HG03280 (cell line): ENCODE data around the gene POLR2L.
A peak's percentile ranks its signal among the peaks of the same experiment; 100 is the strongest.

Source experiments
- ATAC-seq: cut with Tn5 transposase; IDR thresholded peaks from one replicate; pipeline ENCODE4 v1.9.1; 2021; ENCODE audit warnings: mild to moderate bottlenecking, moderate library complexity; ENCODE audit not compliant: unreplicated experiment

The POLR2L gene

DNA sequence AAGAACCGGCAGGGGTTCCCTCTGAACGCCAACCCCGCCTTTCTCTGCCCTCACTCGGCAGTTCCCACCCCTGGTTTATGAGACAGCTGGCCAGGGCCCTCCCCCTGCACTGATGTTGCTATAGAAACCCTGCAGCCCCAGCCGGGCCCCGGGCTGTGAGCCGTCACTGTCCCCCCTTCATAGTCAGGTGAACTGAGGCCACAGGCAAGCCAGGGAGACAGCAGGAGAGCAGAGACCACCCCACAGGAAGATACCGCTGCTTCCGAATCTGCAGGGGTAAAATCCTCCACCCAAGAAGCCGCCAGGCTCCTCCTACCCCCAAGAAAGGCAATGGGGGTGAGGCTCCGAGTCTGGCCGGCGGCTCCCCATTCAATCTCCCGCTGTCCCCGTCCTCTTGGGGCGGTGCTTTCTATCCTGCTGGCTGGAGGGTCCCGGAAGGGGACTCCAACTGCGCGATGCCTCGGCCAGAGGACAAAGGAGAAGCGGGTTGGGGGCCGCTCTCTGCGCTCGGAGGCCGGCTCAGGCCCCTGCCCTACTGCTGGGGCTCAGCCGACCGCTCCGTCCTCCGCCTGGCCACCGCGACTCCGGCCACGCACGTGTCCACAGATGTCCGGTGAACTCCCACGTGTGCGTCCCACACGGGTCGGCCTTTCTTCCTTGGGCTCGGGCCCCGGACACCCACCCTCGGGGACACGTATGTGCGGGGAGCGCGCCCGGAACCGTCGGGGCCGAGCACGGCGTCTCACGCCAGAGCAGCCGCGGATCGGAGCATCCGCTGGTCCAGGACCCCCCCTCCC, 44.8 kb downstream of the POLR2L start:
- ATAC-seq = peak; percentile 39

DNA sequence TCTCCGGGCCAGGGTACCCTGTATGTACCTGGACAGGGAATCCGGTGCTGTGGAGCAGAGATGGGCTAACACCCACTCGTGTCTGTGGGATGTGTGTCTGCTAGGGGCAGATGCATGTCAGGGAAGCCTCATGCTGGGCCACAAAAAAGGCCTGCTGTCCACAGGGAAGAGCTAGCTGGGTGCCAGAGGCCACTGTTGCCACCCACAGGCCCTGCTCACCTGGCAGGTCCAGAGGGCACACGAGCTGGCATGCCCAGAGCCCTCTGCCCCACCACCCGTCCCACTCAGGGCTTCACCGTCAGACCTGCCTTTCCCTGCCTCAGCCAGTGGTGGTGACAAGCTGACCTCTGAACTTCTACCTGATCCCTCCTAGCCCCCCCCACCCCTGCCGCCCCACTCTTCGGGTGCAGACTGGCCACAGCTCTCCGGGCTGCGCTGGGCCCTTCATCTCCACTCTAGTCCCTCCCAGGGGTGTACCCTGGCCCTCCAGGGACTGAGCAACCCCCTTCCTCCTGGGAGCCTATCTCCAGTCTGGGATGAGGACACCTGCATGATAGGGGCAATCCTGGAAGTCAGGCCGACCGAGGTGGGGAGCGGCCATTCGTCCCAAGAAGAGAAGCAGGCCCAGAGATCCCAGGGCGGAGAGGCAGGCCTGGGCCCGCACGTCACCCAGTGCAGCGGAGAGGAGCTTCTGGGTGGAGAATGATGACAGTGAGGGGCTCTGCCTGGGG, 45.6 kb downstream of the POLR2L start:
- no peak for ATAC-seq

DNA sequence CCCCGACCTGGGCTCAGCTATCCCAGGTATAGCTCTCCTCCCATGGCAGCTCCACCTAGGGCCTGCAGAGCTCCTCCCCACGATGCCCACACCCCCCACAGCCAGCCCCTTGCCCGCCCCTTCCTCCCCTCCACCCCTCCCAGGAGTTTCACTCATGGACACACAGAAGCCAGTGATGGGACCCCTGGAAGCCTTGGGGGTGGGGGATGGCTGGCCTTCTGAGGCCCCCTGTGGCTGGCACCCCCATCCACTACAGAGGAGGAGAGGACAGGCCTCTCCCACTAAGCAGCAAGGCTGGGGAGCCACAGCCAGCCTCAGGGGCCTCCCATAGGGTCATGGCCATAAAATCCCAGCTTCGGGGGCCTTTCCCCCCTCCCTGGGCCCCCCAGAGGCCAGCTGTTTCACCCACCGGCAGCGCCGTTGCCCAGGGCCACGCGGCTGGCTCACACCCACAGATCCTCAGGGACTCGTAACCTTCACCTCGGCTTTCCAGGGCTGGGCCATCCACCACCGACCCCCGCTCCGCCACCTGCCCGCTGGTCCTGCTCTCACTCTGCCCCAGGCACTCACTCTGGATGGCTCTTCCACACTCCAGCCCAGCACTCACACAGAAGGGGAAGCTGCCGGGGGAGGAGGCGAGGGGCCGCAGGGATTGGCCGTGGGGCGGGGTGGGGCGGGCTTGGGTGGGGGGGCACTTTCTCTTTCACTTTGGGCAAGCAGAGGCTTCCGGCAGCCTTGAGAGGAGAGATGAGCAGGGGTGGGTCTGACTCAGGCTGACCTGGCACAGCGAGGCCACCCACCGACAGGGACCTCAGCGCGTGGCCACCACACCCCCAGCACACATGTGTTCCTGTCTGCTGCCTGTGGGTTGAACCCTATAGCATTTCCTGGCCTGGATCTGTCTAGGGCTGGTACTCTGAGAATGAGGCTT, 46.4 kb downstream of the POLR2L start:
- peak; percentile 24 for ATAC-seq

DNA sequence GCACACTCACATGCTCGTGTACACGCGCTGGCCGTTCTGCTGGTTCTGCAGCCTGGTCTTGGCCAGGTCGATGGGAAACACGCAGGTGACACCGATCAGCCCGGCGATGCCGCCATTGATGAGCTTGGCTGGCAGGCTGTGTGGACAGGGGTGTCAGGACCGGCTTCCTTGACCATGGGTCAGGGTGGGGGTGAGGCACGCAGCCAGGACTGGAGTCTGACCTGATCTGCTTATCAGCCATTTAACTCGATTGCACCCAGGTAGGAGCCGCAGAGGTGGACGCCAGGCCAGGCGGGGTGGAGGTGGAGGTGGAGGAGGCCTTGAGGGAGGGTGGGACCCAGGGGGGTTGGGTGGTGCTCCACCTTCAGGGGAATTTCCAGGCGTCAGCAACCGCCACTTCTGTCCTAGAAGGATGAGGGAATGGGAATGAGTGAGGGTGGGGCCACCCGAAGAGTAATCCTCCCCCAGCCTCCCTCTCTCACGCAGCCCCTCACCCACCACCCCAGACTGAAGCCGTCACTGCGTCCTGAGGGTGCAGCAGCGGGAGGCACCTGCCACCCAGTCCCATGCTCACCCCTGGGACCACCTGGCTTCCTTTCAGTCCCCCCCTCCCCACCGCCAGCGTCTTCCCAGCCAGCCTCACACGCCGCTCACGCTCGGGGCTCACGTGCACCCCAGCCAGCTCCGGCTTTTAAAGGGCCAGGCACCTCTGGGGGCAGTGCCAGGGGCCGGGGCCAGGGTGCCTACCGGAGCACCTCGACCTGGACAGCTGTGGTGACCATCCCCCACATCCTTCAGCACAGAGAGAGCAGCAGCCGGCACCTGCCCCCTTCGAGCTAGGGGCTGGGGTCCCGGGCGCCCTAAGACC, 47.3 kb downstream of the POLR2L start:
- ATAC-seq = no peak

DNA sequence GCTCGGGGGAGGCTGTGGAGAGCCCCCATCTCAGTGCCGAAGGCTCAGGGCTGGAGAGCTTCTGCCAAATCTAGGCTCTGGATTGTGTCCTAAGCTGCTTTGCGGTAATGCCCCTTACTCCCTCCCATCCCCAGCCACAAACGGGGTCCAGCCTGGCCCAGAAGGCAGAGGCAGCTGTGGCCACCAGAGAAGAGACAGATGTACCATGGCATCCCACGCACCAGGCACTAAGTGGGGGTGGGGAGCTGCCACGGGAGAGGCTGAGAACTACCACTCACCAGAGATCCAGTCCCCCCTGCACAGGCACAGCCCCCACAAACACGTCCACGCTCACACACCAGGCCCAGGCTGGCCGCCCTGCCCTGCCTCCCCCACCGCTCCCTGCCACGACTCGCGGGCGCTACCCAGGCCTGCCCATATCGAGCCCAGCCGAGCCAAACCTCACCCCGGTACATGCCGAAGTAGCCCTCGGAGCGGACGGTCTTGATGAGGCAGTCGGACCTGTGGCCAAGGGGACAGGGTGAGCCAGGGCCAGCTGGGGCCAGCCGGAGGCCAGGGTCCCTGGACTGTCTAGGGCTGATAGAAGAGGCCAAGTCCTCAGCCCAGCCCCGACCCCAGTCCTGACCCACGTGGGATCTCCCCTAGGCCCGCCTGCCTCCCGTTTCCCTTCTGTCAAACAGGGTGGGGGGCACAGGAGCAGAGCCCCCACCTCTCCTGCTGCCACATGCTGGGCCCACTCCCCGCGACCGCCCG, 48.1 kb downstream of the POLR2L start:
- ATAC-seq = no peak

DNA sequence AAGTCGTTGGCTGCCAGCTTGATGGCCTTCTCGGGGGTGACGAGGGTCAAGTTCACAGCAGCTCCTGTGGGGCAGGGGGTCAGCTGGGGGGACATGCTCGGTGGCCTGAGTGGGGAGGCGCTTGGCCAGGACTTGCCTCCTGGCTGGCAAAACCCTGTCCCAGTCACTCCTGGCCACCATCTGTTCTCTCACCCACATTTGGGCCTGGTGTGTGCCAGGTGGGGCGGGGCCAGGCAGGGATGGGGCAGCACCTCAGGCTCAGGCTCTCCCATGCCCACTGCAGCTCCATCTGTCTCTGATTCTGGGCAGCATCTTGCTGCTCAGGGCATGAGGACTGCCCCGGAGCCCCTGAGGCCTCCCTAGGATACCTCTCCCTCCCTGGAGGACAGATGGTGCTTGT, 48.8 kb downstream of the POLR2L start:
- ATAC-seq = no peak

DNA sequence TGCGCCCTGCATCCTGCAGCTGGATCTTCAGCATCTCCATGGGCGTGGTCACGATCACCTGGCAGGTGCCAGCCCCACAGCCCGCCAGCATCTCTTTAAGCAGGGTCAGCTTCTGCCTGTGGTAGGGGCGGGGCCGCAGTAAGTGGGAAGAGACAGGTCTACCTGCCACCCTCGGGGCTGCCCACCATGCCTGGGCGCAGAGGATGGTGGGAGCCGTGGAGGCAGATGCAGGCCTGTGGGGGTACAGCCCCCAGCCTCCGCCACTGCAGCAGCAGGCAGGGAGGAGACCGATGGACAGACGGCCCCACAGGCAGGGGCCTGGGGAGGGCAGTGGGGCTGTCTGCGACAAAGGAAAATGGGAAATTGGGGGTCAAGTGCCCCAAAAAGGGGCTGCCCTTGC, 49.5 kb downstream of the POLR2L start:
- ATAC-seq = no peak

DNA sequence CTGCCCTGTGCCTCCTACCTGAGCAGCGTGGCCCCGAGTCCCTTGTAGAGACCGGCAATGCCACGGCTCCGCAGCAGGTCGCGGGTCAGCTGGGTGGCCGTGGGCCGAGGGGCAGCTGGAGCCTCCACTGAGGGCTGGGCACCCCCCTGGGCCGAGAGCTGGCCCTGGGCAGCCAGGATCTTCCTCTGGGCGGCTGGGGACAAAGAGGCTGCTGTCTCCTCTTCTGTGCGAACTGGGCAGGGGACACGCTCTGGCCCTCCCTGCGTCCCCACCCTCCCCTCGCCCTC, 49.9 kb downstream of the POLR2L start:
- no peak for ATAC-seq

DNA sequence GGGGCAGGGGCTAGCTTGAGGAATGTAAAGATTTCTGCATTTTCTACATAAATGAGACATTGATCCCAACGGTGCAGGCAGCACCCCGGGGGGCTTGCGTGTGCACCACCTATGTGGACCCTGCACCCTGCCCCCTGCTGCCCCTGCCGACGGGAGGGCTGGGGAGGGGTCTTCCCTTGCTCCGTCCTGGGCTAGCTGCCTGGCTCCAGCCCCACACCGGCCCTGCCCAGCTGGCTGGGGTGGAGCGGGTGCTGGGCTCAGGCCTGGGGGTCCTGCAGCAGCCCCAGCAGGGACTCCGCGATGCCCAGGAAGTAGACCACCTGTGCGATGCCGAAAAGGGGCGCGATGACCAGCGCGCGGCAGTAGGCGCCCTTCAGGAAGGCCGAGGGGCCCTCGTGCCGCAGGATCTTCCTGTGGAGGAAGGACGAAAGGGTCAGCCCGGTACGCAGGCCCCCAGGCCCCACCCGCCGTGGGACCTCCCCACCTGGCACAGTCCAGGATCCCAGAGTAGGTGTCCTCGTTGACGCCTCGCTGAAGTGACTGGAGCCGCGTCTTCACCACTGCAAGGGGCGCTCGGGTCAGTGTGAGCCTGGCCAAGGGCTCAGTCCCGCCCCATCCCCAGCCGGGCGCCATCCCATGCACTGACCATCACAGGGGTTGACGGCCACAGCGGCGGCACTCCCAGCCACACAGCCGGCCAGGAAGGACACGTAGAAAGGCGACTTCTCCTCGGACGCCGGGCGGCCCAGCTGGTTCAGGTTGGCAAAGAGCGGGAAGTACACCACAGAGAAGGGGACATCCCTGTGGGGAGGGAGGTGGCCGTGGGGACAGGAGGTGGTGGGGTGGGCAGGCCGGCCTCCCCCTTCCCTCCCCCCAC, 50.4 kb downstream of the POLR2L start:
- no peak for ATAC-seq

DNA sequence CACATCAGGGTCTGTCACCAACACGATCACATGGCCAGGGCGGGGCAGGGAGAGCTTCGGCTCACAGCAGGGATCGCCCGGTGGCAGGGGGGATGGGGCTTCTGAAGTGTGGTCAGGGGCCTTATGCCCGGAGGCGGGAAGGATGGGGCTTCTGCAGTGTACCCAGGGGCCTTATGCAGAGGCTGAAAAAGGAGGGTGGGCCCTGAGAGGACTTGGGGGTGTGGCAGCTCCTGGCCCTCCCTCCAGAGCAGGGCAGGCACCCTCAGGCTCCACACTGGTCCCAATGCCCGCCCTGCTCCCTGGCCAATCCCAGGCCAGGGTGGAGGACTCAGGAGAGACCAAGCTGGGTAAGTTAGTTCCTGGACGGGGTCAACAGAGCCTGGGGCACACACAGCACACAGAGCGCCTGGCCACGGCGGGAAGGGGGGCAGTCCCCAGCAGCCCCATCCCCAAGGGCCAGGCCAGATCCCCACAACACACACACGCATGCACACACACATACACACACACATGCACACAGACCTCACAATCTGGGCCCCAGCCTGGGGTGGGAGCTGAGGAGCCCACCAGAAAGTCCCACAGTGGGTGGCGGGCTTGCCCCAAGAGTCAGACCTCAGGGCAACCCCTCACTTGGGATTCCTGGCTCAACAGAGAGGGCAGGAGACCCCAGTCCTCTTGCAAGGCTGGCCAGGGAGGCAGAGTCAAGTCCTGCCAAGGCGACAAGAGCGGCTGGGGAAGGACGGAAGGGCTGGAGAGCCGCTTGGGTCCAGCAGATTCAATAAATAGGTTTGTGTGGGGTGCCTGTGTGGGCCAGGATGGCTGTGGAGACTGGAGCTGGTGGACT, 51.4 kb downstream of the POLR2L start:
- no peak for ATAC-seq

DNA sequence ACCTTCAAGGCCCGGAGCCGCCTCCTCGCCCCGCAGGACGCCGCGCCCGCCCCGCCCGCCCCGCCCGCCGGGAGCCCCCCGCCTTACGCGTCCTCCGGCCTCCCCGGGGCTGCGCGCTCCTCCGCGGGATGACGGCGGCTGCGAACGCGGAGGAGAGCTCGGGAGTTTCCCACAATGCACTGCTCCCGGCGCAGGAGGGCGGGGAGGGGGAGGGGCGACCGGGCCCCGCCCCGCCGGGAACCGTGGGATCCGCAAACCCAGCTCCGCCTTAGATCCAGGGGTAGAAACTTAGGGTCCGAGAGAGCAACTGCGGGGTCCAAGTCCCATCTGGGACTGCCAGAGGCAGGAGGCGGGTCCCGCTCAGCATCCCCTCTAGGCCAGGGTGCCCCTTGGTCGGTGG, 52.4 kb downstream of the POLR2L start, which contains the start of gene CEND1:
TSS of gene CEND1 (minus strand) at position 148 of the 400 bp plus-strand sequence. CDS start 1,514 bp downstream, outside the sequence.
- no peak for ATAC-seq
